GM23248 (cell line): ENCODE measurements around the gene FADS1. TPM values are rescaled to one million over a fixed set of nuclear protein-coding genes. Genes with fewer than 3 reads are reported as not detected.

Experiments
- DNase-seq: peaks from one replicate; pipeline ENCODE4 v3.0.0-alpha.2; 2015
- H2AFZ ChIP-seq: fragments of 200-600 bp; sonication (generic); 2 replicates; pipeline ENCODE4 v1.6.1; 2016; ENCODE audit warnings: antibody characterized with exemption
- H3F3A ChIP-seq: fragments of 200-600 bp; sonication (generic); 2 replicates; pipeline ENCODE4 v1.6.1; 2016; ENCODE audit warnings: mild to moderate bottlenecking, antibody characterized with exemption, mixed run types; ENCODE audit not compliant: insufficient read depth
- H3K27ac ChIP-seq: fragments of 200-600 bp; sonication (generic); 2 replicates; pipeline ENCODE4 v1.5.1; 2016; ENCODE audit warnings: mild to moderate bottlenecking
- H3K27me3 ChIP-seq: fragments of 200-600 bp; sonication (generic); replicated peaks from 2 replicates; pipeline ENCODE4 v1.6.1; 2016; ENCODE audit warnings: mild to moderate bottlenecking; ENCODE audit not compliant: insufficient read depth
- H3K36me3 ChIP-seq: fragments of 200-600 bp; sonication (generic); 2 replicates; pipeline ENCODE4 v1.6.1; 2016; ENCODE audit warnings: low read depth, mild to moderate bottlenecking
- H3K4me1 ChIP-seq: fragments of 200-600 bp; sonication (generic); 2 replicates; pipeline ENCODE4 v1.6.1; 2016; ENCODE audit warnings: mild to moderate bottlenecking; ENCODE audit not compliant: insufficient read depth
- H3K4me2 ChIP-seq: fragments of 200-600 bp; sonication (generic); one replicate; pipeline ENCODE4 v1.6.1; 2016; ENCODE audit warnings: mild to moderate bottlenecking; ENCODE audit not compliant: unreplicated experiment
- H3K4me3 ChIP-seq: fragments of 200-600 bp; sonication (generic); 2 replicates; pipeline ENCODE4 v1.5.1; 2016; ENCODE audit warnings: mild to moderate bottlenecking
- H3K79me2 ChIP-seq: fragments of 200-600 bp; sonication (generic); 2 replicates; pipeline ENCODE4 v1.6.1; 2016; ENCODE audit warnings: mild to moderate bottlenecking; ENCODE audit not compliant: insufficient read depth
- H3K9ac ChIP-seq: fragments of 200-600 bp; sonication (generic); 2 replicates; pipeline ENCODE4 v1.6.1; 2016; ENCODE audit warnings: mild to moderate bottlenecking
- H3K9me2 ChIP-seq: fragments of 200-600 bp; sonication (generic); 2 replicates; pipeline ENCODE4 v1.6.1; 2016; ENCODE audit warnings: mixed run types, mild to moderate bottlenecking, moderate library complexity; ENCODE audit not compliant: insufficient read depth
- H3K9me3 ChIP-seq: fragments of 200-600 bp; sonication (generic); one replicate; pipeline ENCODE4 v1.6.1; 2017; ENCODE audit warnings: low read depth
- H4K20me1 ChIP-seq: fragments of 200-600 bp; sonication (generic); 2 replicates; pipeline ENCODE4 v1.6.0; 2016; ENCODE audit not compliant: insufficient read depth
- EZH2 ChIP-seq: fragments of 200-600 bp; sonication (generic); IDR thresholded peaks from 2 replicates; pipeline ENCODE4 v1.6.1; 2018; ENCODE audit warnings: antibody characterized with exemption, mild to moderate bottlenecking; ENCODE audit not compliant: insufficient read depth, poor library complexity, severe bottlenecking
- EZH2phosphoT487 ChIP-seq: fragments of 200-600 bp; sonication (generic); IDR thresholded peaks from 2 replicates; pipeline ENCODE4 v1.6.1; 2018; ENCODE audit warnings: antibody characterized with exemption, moderate library complexity, mild to moderate bottlenecking, low read depth; ENCODE audit not compliant: insufficient read depth
- WGBS, 2 experiments: methylation state at CpG; one replicate each; pipeline ENCODE4 v1.1.6; 2015 to 2017; ENCODE audit warnings: low lambda C conversion rate in 2 of 2, low coverage in 1 of 2; ENCODE audit errors: missing lambda C conversion rate in 2 of 2; 5-methylcytosine and 5-hydroxymethylcytosine counted together
- in situ Hi-C: fragments of 300-500 bp; cut with MboI; formaldehyde crosslinking; loops from 2 replicates; pipeline ENCODE4 v1.15.0; 2020
- polyA plus RNA-seq: library from polyadenylated mRNA; unstranded; fragments of >200 nt; fragmentation: Nextera tagmentation; extraction: Ambion mirVana; gene quantifications from 2 replicates; pipeline ENCODE4 v1.2.1, GENCODE V29; 2016
- total RNA-seq: library from RNA; depleted of rRNA; stranded (reverse); fragments of >200 nt; shearing (Covaris generic); gene quantifications from 2 replicates; pipeline ENCODE4 v1.2.3, GENCODE V29; 2014

The FADS1 gene
- total and polyA plus RNA-seq, 2 experiments from 2014 or later, result 12.9 to 19.7 TPM

- Histone ChIP-seq H3K79me2 (no peaks in the 10 kb centered on the region), H3K9me3 (no peaks in the 10 kb centered on the region), H3K27ac (no peak overlapping the region), H3K27me3 (no peaks in the 10 kb centered on the region), H3F3A (no peaks in the 10 kb centered on the region), H2AFZ (no peak overlapping the region), H3K4me1 (no peaks in the 10 kb centered on the region), H3K9me2 (no peaks in the 10 kb centered on the region), H4K20me1 (no peaks in the 10 kb centered on the region), H3K9ac (no peak overlapping the region), H3K4me3 (no peak overlapping the region; the same call in 1 of the 2 replicates), H3K36me3 (no peaks in the 10 kb centered on the region), H3K4me2 (no peak overlapping the region)
- DNase-seq, result peak; percentile 47
- 24 to 43% methylated on average over 42 to 58 of the region's 67 CpGs for WGBS, 2 experiments
- in situ Hi-C loops, result no loop called here
- TF ChIP-seq EZH2phosphoT487 (no peak), EZH2 (no peak)
Observed at GRCh38 chr11:61777234-61778090, 39.3 kb downstream of the FADS1 start.

GRCh38 chr11:61776561-61777075 is 40.2 kb downstream of the FADS1 start:
- no peaks in the 10 kb centered on the region for H3K9me3 ChIP-seq
- H3K36me3 ChIP-seq, result no peaks in the 10 kb centered on the region
- TF ChIP-seq EZH2phosphoT487, result no peak
- TF ChIP-seq EZH2, result no peak
- H3K4me2 ChIP-seq, result no peak overlapping the region
- H3K9ac ChIP-seq, result no peak overlapping the region
- H3K4me3 ChIP-seq, result no peak overlapping the region
- H4K20me1 ChIP-seq, result no peaks in the 10 kb centered on the region
- no peak overlapping the region for H2AFZ ChIP-seq
- no peaks in the 10 kb centered on the region for H3K4me1 ChIP-seq
- peak; percentile 78 for DNase-seq
- H3K27ac ChIP-seq, result no peak overlapping the region
- in situ Hi-C loops, result no loop called here
- H3K27me3 ChIP-seq, result no peaks in the 10 kb centered on the region
- H3K79me2 ChIP-seq, result no peaks in the 10 kb centered on the region
- no peaks in the 10 kb centered on the region for H3K9me2 ChIP-seq
- WGBS, 2 experiments, result 35 to 45% methylated on average over 9 of the region's 9 CpGs
- no peaks in the 10 kb centered on the region for H3F3A ChIP-seq

GRCh38 chr11:61775606-61776554 is 40.9 kb downstream of the FADS1 start:
- H3F3A ChIP-seq, result no peaks in the 10 kb centered on the region
- no peaks in the 10 kb centered on the region for H4K20me1 ChIP-seq
- H3K4me2 ChIP-seq, result no peak overlapping the region
- H3K36me3 ChIP-seq, result no peaks in the 10 kb centered on the region
- no peaks in the 10 kb centered on the region for H3K79me2 ChIP-seq
- no peak for TF ChIP-seq EZH2phosphoT487
- TF ChIP-seq EZH2, result no peak
- DNase-seq, result no peak
- 70 to 71% methylated on average over 17 to 20 of the region's 20 CpGs for WGBS, 2 experiments
- no peak overlapping the region for H3K9ac ChIP-seq
- H3K27ac ChIP-seq, result no peak overlapping the region
- H3K9me3 ChIP-seq, result no peaks in the 10 kb centered on the region
- no peak overlapping the region for H3K4me3 ChIP-seq
- no peaks in the 10 kb centered on the region for H3K4me1 ChIP-seq
- in situ Hi-C loops, result no loop called here
- H2AFZ ChIP-seq, result no peak overlapping the region
- no peaks in the 10 kb centered on the region for H3K27me3 ChIP-seq
- H3K9me2 ChIP-seq, result no peaks in the 10 kb centered on the region

GRCh38 chr11:61775106-61775505 is 41.7 kb downstream of the FADS1 start:
- Histone ChIP-seq H3F3A (no peaks in the 10 kb centered on the region), H3K27ac (no peak overlapping the region), H3K79me2 (no peaks in the 10 kb centered on the region), H4K20me1 (no peaks in the 10 kb centered on the region), H3K4me2 (no peak overlapping the region), H3K4me1 (no peaks in the 10 kb centered on the region), H3K9me3 (no peaks in the 10 kb centered on the region), H3K36me3 (no peaks in the 10 kb centered on the region), H3K4me3 (no peak overlapping the region), H3K9me2 (no peaks in the 10 kb centered on the region), H3K27me3 (no peaks in the 10 kb centered on the region), H2AFZ (no peak overlapping the region), H3K9ac (no peak overlapping the region)
- TF ChIP-seq EZH2 (no peak), EZH2phosphoT487 (no peak)
- DNase-seq, result no peak
- in situ Hi-C loops, result no loop called here
- WGBS, 2 experiments, result 83 to 84% methylated on average over 3 to 6 of the region's 6 CpGs
